Tibial nerve (tissue), 4 donors: Measurements from ENCODE around the gene ATP9B.

Experiments used
- CTCF ChIP-seq, 5 experiments: fragments of 200-600 bp in 3 of 5; fragments of 450-650 bp in 2 of 5; sonication (generic) in 3 of 5; IDR thresholded peaks; one replicate each; pipeline ENCODE4 v1.5.1; 2016 to 2019; ENCODE audit warnings: antibody characterized with exemption in 5 of 5, mild to moderate bottlenecking in 3 of 5, moderate library complexity in 2 of 5
- EP300 ChIP-seq, 2 donors: sonication (generic); formaldehyde crosslinking; IDR thresholded peaks; one replicate each; pipeline ENCODE4 v1.6.1; 2017; ENCODE audit warnings: antibody characterized with exemption in 2 of 2, mild to moderate bottlenecking in 1 of 2
- POLR2A ChIP-seq, 2 donors: fragments of 450-650 bp; IDR thresholded peaks; one replicate each; pipeline ENCODE4 v1.6.1; 2017; ENCODE audit warnings: antibody characterized with exemption in 2 of 2, mild to moderate bottlenecking in 2 of 2, moderate library complexity in 2 of 2

DNA sequence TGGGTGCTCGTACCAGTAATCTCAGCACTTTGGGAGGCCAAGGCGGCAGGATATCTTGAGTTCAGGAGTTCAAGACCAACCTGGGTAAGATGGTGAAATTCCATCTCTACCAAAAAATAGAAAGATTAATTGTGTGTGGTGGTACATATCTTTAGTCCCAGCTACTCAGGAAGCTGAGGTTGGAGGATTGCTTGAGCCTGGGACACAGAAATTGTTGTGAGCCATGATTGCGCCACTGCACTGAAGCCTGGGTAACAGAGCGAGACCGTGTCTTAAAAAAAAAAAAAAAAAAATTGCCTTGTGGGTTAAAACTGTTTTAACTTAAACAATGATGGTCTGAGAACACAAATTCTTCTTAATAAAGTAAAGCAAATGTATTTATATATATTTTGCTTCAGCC is 49.6 kb downstream of the ATP9B start:
- TF ChIP-seq CTCF (IDR thresholded peaks at IDR 0.05) (no peak), EP300 (IDR thresholded peaks at IDR 0.05) (no peak), POLR2A (IDR thresholded peaks at IDR 0.05) (no peak)
